GM18867 (cell line): Measurements from ENCODE around the gene CATSPER2.
"Not testable (repeated sequence)": the region's sequence is repeated elsewhere in the genome, so short reads cannot be mapped to it uniquely, and the experiment has no call there.

ENCODE experiments used
- ATAC-seq: cut with Tn5 transposase; IDR thresholded peaks from one replicate; pipeline ENCODE4 v1.9.1; 2021; ENCODE audit warnings: mild to moderate bottlenecking, moderate library complexity; ENCODE audit not compliant: unreplicated experiment

Gene CATSPER2

DNA sequence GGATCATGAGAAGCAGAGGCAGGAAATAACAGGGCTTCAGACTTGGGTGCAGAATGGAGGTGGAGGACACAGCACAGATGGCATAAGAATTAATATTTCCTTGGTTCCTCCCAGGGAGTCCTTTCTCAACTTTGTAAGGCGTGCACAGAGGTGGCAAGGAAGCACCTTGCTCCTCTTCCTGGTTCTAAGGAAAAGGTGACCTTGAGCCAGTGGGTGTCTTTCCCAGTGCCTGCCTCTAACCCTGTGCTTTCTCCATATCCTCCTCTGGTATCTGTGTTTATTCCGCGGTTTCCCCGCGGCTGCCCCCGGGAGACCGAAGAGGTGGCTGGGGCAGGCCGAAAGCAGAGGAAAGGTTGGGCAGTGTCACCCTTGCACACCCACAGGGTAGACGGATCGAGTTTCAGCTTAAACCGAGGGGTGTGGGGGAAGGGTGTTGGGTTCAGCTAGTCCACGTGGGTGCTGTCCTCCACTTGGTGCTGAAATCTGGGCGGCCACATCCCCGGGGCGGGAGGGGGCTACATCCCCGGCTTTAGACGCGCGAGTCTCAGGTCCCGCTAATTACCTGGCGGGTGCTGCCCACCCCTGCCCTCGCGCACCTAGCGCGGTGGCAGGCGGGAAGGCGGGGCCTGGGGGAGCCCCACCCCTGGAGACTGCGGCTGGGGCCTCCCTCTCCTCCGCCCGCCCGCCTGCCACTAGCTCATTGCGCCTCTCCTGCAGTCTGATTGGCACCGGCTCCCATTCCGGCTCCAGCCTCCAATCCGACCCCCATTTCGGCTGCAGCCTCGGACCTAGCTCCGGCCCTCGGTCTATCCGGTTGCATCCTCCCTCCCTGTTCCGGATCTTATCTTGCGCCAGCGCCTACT, 55.1 kb downstream of the CATSPER2 start, which contains the start of gene CKMT1B:
TSS of gene CKMT1B (plus strand) at position 700 of the 863 bp plus-strand sequence. CDS start 192 bp downstream, outside the sequence.
- ATAC-seq: not testable (repeated sequence)

DNA sequence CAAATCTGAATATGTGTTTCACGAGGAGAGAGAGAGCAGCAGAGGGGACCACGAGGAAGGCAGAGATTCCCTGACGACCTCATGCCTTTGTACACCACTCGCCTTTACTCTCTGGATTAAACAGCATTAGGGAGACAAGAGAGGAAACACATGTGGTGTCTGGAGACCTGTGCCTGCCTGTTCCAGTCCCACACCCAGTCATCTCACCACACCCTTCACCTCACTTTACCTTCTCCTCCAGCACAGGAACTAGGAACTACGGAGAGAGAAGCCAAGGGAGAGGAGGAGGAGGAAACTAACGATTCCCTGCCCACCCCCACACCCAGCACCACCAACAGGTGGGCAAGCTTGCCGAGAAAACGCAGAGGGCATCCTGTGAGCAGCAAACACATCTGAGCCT, 55.8 kb downstream of the CATSPER2 start:
- ATAC-seq: not testable (repeated sequence)

DNA sequence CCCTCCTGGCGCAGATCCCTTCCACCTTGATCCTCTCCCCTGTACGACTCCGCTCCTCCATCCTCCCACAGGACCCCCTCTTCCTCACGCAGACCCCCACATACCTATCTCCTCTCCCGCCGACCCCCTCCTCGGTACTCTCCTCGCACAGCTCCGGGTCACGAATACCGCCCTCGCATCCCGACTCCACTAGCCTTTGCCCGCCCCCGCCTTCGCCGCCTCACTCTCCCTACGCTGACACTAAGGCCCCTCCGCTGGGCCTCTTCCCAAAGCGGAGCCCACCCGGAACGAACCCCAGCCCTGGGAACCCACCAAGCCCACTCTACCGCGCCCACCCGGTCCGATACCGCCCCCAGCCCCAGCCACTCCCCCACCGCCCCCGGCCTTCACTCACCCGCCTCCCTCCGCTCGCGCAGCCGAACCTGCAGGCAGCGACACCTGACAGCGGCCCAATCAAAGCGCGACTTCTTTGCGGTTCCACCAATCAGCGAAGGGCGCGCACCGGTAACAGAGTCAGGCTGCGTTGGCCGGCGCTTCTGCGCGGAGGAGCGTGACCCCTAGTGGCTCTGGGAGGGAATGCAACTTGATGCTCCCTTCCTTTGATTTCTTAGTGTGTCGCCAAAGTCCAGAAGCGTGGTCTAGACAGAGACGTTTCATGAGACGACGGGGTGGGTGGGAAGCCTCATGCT, 58.7 kb downstream of the CATSPER2 start, which contains the start of gene PPIP5K1:
TSS of gene PPIP5K1 (minus strand) at position 431 of the 689 bp plus-strand sequence. CDS start 5,704 bp downstream, outside the sequence.
- ATAC-seq: peak; percentile 97
